Measurements from ENCODE around the gene RAF1.
"Not testable (repeated sequence)": the region's sequence is repeated elsewhere in the genome, so short reads cannot be mapped to it uniquely, and the experiment has no call there.

RAF1 gene

GRCh38 chr3:12663936-12664908, at the start of gene RAF1:
TSS of gene RAF1 (minus strand) at chr3:12664117. CDS start at chr3:12618721, 45,396 bp downstream.
- DNase-seq: peak; percentile 97

DNA sequence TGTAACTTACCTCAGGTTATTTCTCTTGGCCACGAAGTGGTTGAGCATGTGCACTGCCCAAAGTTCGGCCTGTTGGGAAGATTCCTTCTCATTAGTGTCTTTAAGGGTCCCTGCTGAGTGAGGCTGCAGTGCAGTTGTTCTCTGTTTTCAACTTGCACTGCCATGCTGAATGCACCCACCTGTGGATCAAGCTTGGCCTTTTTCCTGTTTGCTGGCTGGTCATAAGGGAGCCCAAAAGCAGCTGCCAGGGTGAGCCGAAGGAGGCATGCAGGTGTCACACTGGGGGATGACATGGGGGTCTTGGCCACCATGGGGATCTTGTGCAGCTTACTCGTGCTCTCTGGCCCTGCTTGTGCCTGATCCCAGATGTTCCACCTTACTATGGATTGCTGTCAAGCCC, 46.1 kb upstream of the RAF1 start:
- DNase-seq: no peak

GRCh38 chr3:12709334-12709733, 45.4 kb upstream of the RAF1 start:
- no peak for DNase-seq

DNA sequence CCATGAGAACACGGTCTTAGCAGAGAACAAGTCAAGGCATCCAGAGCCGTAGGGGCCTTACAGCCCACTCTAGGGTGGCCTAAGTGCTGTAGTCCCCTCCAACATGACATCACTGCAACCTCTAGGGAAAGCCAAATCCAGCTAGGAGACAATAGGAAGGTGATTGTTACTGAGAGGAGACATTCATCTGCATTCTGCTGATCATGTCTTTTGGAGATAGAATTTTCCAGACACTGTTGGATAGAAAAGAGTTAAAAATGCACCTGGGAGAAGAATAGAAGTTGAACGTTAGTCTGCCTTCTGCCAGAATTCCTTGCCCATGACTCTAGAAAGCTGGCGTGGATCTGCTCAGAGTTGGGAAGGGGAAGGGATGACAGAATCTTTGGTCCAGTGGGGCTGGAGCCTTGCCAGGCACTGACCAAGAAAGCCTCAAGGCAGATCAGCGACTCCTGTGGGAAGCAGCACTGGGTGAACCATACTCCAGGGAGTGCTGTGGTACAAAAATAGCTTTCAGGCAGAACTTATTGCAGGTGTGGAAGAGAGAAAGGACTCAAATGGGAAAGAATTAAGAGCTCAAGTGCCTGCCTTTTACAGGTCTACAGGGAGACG, 44.8 kb upstream of the RAF1 start:
- no peak for DNase-seq

DNA sequence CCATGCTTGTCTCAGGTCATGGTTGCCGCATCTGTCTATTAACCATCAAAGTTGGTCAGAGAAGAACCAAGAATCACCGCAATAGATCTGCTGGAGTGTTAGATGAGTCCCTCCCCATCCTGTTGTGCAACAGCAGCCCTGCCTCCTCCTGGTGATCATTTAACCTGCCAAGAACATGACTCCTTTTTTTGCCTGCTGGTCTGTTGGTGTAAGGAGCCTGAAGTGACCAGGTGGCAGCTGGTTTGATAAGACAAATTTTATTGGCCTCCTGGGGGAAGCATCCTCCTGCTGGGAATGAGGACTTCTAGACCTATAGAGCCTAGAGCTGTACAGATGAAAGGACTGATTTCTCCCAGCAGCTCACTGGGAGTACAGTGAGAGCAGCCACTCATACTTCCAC, 43.5 kb upstream of the RAF1 start:
- peak; percentile 54 for DNase-seq

GRCh38 chr3:12706504-12707253, 42.8 kb upstream of the RAF1 start:
- DNase-seq: peak; percentile 70

DNA sequence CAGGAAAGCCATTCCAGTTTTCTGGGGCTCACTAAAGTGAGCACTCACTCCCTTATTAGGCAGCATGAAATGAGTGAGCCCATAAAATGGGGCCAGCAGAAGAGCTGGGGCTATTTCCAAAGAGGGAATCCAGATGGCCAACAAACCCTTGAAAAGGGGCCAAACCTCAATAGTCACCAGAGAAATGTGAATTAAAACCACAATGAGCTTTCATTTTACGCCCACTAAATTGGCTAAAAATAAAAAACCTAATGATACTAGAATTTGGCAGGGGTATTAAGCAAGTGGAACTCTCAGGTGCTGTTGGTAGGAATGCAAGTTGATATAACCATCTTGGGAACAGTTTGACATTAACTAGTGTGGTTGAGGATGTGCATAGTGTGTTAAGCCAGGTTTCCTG, 42.1 kb upstream of the RAF1 start:
- no peak for DNase-seq

- no peak for DNase-seq
These were observed 41.5 kb upstream of the RAF1 start for GRCh38 chr3:12705374-12705926.

DNA sequence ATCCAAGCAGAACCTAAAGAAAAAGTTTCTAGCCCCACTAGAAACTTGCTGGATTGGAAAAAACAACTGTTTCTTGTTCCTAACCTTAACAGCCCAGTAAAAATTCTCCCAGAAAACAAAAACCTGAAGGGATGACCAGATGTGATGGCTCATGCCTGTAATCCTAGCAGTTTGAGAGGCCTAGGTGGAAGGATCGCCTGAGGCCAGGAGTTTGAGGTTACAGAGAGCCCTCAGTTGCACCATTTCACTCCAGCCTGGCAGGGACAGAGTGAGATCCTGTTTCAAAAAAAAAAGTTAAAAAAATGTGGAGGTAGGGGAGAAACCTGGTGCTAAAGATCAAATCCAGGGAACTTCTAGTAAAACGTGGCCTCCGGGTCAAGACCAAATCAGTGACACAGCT, 38.6 kb upstream of the RAF1 start:
- DNase-seq: no peak

- DNase-seq: not testable (repeated sequence)
These were observed 37.7 kb upstream of the RAF1 start for GRCh38 chr3:12701601-12702000.

DNA sequence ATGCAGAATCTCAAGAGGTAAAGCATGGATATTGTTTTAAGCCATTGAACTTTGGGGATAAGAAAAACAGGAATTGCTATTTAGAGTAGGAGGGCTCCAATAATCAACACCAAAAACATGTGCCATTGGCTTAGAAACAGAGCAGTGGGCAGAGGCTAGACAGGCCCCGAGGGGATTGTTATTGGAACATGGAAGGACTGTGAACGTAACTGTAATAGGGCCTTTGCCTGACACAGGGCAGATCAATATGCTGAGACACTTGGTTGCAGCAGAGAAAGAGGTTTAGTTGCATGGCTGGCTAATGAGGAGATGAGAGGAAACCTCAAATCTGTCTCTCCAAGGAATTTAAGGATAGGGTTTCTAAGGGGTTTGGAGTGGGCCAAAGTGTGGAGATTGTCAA, 36.9 kb upstream of the RAF1 start:
- no peak for DNase-seq

DNA sequence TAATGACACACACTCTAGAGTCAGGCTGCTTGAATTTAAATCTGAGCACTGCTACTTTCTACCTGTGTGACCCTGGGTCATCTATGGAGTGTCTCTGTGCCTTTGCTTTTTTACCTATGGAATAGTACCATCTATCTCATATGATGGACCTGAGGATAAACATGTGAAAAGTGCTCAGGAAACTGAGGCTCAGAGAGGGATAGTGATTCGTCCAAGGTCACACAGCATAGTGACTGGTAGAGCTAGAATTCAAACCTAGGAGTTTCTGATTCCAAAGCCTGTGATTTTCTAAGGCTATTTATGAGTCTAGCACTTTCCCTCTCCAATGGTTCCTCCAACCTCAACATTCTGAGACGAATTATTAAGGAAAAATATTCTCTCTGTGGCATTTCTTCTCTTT, 32.0 kb upstream of the RAF1 start:
- DNase-seq: no peak

DNA sequence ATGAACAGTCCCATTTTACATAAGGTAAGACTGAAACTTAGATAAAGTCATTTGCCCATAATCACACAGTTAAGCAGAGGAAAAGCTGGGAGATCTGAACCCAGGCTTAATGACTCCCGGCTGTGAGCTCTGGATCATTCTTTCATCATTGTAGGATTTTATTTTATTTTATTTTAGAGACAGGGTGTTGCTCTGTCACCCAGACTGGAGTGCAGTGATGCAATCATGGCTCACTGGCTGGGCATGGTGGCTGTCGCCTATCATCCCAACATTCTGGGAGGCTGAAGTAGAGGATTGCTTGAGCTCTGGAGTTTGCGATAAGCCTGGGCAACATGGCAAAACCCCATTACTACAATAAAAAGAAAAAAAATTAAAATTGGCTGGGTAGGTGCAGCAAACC, 31.2 kb upstream of the RAF1 start:
- no peak for DNase-seq

GRCh38 chr3:12692444-12692843, 28.5 kb upstream of the RAF1 start:
- DNase-seq: no peak

GRCh38 chr3:12689997-12690711, 26.2 kb upstream of the RAF1 start:
- no peak for DNase-seq

DNA sequence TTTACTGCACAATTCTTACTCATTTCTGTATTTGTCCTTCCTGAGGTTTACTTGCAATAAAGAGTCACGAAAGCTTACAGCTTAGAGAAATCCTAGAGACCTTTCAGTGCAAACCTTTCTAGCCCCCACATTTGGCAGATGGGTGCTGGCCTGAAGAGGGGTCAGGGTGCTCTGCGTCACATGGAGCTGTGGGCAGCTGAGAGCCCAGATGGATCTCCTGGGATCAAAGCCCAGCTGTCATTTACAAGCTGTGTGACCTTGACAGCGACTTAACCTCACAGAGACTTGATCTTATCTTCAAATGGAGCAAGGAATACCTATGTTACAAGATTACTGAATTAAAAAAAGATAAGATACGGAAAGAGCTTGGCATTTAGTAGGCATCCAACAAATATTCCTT, 24.0 kb upstream of the RAF1 start:
- DNase-seq: peak; percentile 12

- DNase-seq: no peak
These were observed 22.2 kb upstream of the RAF1 start for GRCh38 chr3:12686096-12686495.

DNA sequence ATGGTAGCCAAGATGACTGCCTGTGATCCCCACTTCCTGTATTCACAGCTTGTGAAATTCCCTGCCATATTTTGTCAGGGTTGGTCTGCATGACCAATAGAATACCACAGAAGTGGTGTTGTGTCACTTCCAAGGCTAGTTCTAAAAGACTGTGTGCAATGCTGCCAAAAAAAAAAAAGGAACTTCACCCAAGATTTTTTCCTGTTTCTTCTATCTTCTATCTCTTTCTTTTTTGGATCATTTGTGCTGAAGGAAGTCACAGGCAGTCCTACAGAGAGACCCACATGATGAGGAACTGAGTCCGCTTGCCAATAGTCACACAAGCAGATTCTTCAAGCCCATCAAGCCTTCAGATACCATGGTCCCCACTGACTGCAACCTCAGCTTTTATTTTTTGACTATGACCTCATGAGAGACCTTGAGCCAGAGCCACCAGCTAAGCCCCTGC, 18.1 kb upstream of the RAF1 start:
- peak; percentile 98 for DNase-seq

DNA sequence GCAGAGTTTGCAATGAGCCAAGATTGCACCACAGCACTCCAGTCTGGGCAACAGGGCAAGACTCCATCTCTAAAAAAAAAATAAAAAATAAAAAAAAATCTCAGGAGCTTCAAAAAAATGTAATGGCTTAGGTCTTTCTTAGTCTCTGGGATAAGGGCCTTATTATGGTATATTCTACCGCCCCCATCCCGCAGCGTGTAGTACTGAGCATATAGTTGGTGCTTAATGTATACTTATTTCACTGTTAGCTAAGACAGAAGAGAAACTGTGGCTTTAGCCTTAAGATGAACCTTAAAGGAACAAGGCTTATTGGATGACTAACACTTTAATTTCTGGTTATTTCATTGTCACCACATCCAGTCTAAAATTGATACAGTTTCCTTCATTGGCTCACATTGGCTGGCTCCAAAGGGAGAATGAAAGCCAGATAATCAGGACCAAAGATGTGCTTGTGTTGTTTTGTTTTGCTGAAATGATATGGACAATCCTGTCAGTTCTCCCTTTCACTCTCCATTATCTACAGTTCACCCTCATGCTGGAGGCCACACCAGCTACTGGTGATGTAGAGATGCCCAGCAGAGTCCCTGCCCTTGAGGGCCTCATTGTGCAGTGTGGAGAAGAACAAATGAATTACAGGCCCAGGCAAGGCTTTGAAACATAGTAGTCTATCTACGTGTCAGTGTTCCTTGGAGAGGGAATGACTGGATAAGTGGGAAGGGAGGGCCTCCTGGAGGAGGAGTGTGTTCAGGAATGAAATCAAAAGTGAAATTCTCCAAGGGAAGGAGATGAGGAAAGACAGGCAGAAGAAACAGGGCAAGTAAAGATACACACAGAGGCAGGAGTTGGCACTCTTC, 17.4 kb upstream of the RAF1 start:
- peak; percentile 68 for DNase-seq

- peak; percentile 34 for DNase-seq
These were observed 15.6 kb upstream of the RAF1 start for GRCh38 chr3:12679468-12679867.

DNA sequence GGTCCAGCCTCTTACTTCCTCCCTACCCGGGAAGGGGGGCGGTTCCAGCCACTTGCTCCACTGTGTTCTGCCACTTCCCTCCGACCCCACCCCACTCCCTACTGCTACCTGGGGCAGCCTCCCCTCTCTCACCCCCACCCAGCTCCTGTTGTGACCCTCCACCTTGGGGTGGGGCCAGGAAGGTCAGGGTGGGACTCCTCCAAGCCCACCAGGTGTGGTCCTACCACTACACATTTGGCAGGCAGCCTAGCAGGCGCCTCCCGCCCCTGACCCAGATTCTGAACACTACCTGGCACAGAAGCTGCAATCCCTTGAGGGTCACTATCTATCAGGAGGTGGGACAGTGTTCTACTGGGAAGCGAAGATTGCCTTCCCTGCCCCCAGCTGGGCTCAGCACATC, 13.7 kb upstream of the RAF1 start:
- DNase-seq: no peak
